ENCODE data around the gene SPTBN1.

The SPTBN1 gene

GRCh38 chr2:54429054-54429453 is 27.1 kb upstream of the SPTBN1 start:
- Histone ChIP-seq H3K4me3 (no peak overlapping the region), H3K36me3 (no peaks in the 10 kb centered on the region), H3K27me3 (no peaks in the 10 kb centered on the region), H3K4me1 (peaks cover 0 to 34% (median 14%) of the 10 kb centered on the region in 4 donors), H3K9me3 (no peaks in the 10 kb centered on the region), H3K27ac (peak overlapping the region; percentile 59 to 62)
- TF ChIP-seq CTCF (IDR thresholded peaks at IDR 0.05) = no peak
- intact Hi-C loops (cut with DNase I; ENCODE audit: low total_unique reads) = no loop called here
- no peak for DNase-seq

GRCh38 chr2:54429811-54430551 is 26.1 kb upstream of the SPTBN1 start:
- intact Hi-C loops (cut with DNase I; ENCODE audit: low total_unique reads) = no loop called here
- no peaks in the 10 kb centered on the region for H3K9me3 ChIP-seq
- no peak for TF ChIP-seq CTCF (IDR thresholded peaks at IDR 0.05)
- H3K27ac ChIP-seq = peak overlapping the region; percentile 59 to 62
- peaks cover 0 to 34% (median 14%) of the 10 kb centered on the region in 4 donors for H3K4me1 ChIP-seq
- H3K4me3 ChIP-seq = no peak overlapping the region
- no peaks in the 10 kb centered on the region for H3K36me3 ChIP-seq
- no peak for DNase-seq
- H3K27me3 ChIP-seq = no peaks in the 10 kb centered on the region

- Histone ChIP-seq H3K4me3 (no peak overlapping the region), H3K27me3 (no peaks in the 10 kb centered on the region), H3K27ac (peak overlapping the region; percentile 59 to 62), H3K4me1 (peaks cover 0 to 40% (median 14%) of the 10 kb centered on the region in 4 donors), H3K36me3 (no peaks in the 10 kb centered on the region), H3K9me3 (no peaks in the 10 kb centered on the region)
- intact Hi-C loops (cut with DNase I; ENCODE audit: low total_unique reads) = no loop called here
- TF ChIP-seq CTCF (IDR thresholded peaks at IDR 0.05) = no peak
- DNase-seq = no peak
Observed at GRCh38 chr2:54430649-54431048, 25.5 kb upstream of the SPTBN1 start.

- DNase-seq = no peak
- Histone ChIP-seq H3K9me3 (no peaks in the 10 kb centered on the region), H3K27me3 (no peaks in the 10 kb centered on the region), H3K27ac (no peak overlapping the region), H3K36me3 (no peaks in the 10 kb centered on the region), H3K4me3 (no peak overlapping the region), H3K4me1 (peaks cover 0 to 43% (median 14%) of the 10 kb centered on the region in 4 donors)
- intact Hi-C loops (cut with DNase I; ENCODE audit: low total_unique reads) = no loop called here
- no peak for TF ChIP-seq CTCF (IDR thresholded peaks at IDR 0.05)
Observed at GRCh38 chr2:54432251-54433015, 23.7 kb upstream of the SPTBN1 start.

GRCh38 chr2:54434229-54434628 is 21.9 kb upstream of the SPTBN1 start:
- no peak overlapping the region for H3K27ac ChIP-seq
- no peaks in the 10 kb centered on the region for H3K9me3 ChIP-seq
- no peaks in the 10 kb centered on the region for H3K36me3 ChIP-seq
- intact Hi-C loops (cut with DNase I; ENCODE audit: low total_unique reads) = no loop called here
- no peak for DNase-seq
- TF ChIP-seq CTCF (IDR thresholded peaks at IDR 0.05) = no peak
- no peak overlapping the region for H3K4me3 ChIP-seq
- peaks cover 0 to 29% (median 7%) of the 10 kb centered on the region in 4 donors for H3K4me1 ChIP-seq
- H3K27me3 ChIP-seq = no peaks in the 10 kb centered on the region

Measured in tibial artery (tissue), 4 donors.